ENCODE results near the gene PVALB.

The PVALB gene

DNA sequence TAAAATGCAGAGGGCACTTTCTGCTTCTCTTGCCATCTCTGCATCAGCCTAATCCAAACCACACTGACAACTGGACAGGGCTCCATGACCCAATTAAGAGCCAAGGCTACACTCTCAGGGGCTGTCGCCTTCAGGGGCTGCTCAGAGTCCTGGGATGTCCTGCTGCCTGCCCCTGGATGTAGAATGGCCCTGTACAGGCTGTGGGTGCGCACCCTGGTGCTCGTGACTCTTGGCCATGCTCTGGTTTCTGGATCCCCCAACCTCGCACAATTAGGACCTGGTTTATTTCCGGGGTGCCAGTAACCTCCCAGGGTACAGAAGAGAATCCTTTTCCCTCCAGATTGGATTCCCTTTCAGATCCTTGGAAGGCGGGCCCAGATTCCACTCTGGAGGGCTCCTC is 52.2 kb downstream of the PVALB start:
- no peaks in the 10 kb centered on the region for H4K20me1 ChIP-seq (ENCODE audit: low read depth, low read length)
- no peak overlapping the region for H3K9ac ChIP-seq (ENCODE audit: low read length)
- H3K27me3 ChIP-seq (ENCODE audit: low read length): no peaks in the 10 kb centered on the region
- H3K4me3 ChIP-seq (ENCODE audit: insufficient read depth, low read length, poor library complexity, severe bottlenecking): no peak overlapping the region
- no peaks in the 10 kb centered on the region for H3K9me2 ChIP-seq (replicated peaks; ENCODE audit: insufficient read depth, low read length)
- TF ChIP-seq CTCF (IDR thresholded peaks at IDR 0.05; ENCODE audit: insufficient read depth, low read length, poor library complexity, severe bottlenecking) (no peak), EZH2phosphoT487 (conservative IDR thresholded peaks at IDR 0.05; ENCODE audit: low read length) (no peak)
- H3K79me2 ChIP-seq (ENCODE audit: insufficient read depth, low read length): no peaks in the 10 kb centered on the region
- no peak overlapping the region for H2AFZ ChIP-seq (ENCODE audit: low read depth, low read length, severe bottlenecking)
- H3K4me2 ChIP-seq (ENCODE audit: low read depth, low read length, poor library complexity, severe bottlenecking): no peak overlapping the region
- H3K36me3 ChIP-seq (ENCODE audit: low read length): no peaks in the 10 kb centered on the region
- H3K9me3 ChIP-seq (ENCODE audit: insufficient read depth, low read length): no peaks in the 10 kb centered on the region
- H3F3A ChIP-seq (ENCODE audit: insufficient read depth): no peaks in the 10 kb centered on the region
- no peak overlapping the region for H3K27ac ChIP-seq (ENCODE audit: low read depth, low read length)

DNA sequence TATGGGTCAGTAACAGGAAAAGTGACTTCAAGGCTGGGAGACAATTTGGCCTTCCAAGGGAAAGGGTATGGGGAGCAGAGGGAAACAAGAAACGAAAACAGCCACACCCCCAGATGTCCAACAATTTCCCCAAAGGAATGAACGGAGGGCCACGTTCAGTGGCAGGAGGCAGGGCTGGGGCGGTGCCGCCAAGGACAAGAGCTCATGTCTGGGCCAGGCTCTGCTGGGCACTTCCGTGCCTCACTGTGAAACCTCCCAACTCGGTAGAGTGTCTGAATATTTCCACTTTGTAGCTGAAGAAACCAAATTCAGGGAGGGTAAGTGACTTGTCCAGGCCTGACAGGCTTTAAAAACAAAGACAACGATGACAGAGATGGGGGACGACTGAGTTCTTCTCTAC is 52.8 kb downstream of the PVALB start:
- H3K4me2 ChIP-seq (ENCODE audit: low read depth, low read length, poor library complexity, severe bottlenecking): no peak overlapping the region
- H3K27ac ChIP-seq (ENCODE audit: low read depth, low read length): no peak overlapping the region
- no peaks in the 10 kb centered on the region for H3K27me3 ChIP-seq (ENCODE audit: low read length)
- H3K9me2 ChIP-seq (replicated peaks; ENCODE audit: insufficient read depth, low read length): no peaks in the 10 kb centered on the region
- H3F3A ChIP-seq (ENCODE audit: insufficient read depth): no peaks in the 10 kb centered on the region
- H3K4me3 ChIP-seq (ENCODE audit: insufficient read depth, low read length, poor library complexity, severe bottlenecking): no peak overlapping the region
- H3K9me3 ChIP-seq (ENCODE audit: insufficient read depth, low read length): no peaks in the 10 kb centered on the region
- H2AFZ ChIP-seq (ENCODE audit: low read depth, low read length, severe bottlenecking): no peak overlapping the region
- H4K20me1 ChIP-seq (ENCODE audit: low read depth, low read length): no peaks in the 10 kb centered on the region
- H3K79me2 ChIP-seq (ENCODE audit: insufficient read depth, low read length): no peaks in the 10 kb centered on the region
- TF ChIP-seq EZH2phosphoT487 (conservative IDR thresholded peaks at IDR 0.05; ENCODE audit: low read length) (no peak), CTCF (IDR thresholded peaks at IDR 0.05; ENCODE audit: insufficient read depth, low read length, poor library complexity, severe bottlenecking) (no peak)
- no peak overlapping the region for H3K9ac ChIP-seq (ENCODE audit: low read length)
- no peaks in the 10 kb centered on the region for H3K36me3 ChIP-seq (ENCODE audit: low read length)

DNA sequence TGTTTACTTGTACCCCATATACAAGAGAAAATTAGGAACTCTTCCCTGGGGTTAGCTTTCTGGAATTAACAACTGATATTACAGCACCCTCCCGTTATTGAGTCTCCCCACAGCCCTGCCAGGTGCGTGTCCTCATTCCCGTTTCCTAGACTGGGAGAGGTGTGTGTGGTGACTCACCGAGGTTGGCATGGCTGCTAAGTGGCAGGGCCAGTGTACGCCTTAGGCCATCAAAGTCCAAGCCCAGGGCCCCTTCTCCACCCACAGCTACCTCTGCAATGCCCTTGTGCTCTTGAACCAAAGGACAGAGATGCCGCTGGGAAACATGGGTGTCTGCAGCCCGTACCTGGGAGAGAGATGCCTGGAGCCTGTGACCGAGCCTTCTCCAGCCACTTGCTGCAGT is 53.3 kb downstream of the PVALB start:
- Histone ChIP-seq H3K9me2 (replicated peaks; ENCODE audit: insufficient read depth, low read length) (no peaks in the 10 kb centered on the region), H3K4me2 (ENCODE audit: low read depth, low read length, poor library complexity, severe bottlenecking) (no peak overlapping the region), H3K36me3 (ENCODE audit: low read length) (no peaks in the 10 kb centered on the region), H3F3A (ENCODE audit: insufficient read depth) (no peaks in the 10 kb centered on the region), H3K79me2 (ENCODE audit: insufficient read depth, low read length) (no peaks in the 10 kb centered on the region), H2AFZ (ENCODE audit: low read depth, low read length, severe bottlenecking) (no peak overlapping the region), H3K4me3 (ENCODE audit: insufficient read depth, low read length, poor library complexity, severe bottlenecking) (no peak overlapping the region), H3K9ac (ENCODE audit: low read length) (no peak overlapping the region), H3K27me3 (ENCODE audit: low read length) (no peaks in the 10 kb centered on the region), H3K27ac (ENCODE audit: low read depth, low read length) (no peak overlapping the region), H3K9me3 (ENCODE audit: insufficient read depth, low read length) (no peaks in the 10 kb centered on the region), H4K20me1 (ENCODE audit: low read depth, low read length) (no peaks in the 10 kb centered on the region)
- TF ChIP-seq CTCF (IDR thresholded peaks at IDR 0.05; ENCODE audit: insufficient read depth, low read length, poor library complexity, severe bottlenecking) (no peak), EZH2phosphoT487 (conservative IDR thresholded peaks at IDR 0.05; ENCODE audit: low read length) (no peak)
